ENCODE measurements around the gene CYP11A1.

CYP11A1 gene

GRCh38 chr15:74290645-74291044 is 76.8 kb downstream of the CYP11A1 start:
- H3K4me3 ChIP-seq (ENCODE audit: low read depth, low read length): no peak overlapping the region
- TF ChIP-seq CTCF (IDR thresholded peaks at IDR 0.05; ENCODE audit: low read depth, low read length, missing control alignments): no peak
- no peak for DNase-seq (ENCODE audit: low read depth)

GRCh38 chr15:74289671-74290070 is 77.8 kb downstream of the CYP11A1 start:
- no peak overlapping the region for H3K4me3 ChIP-seq (ENCODE audit: low read depth, low read length)
- no peak for TF ChIP-seq CTCF (IDR thresholded peaks at IDR 0.05; ENCODE audit: low read depth, low read length, missing control alignments)
- DNase-seq (ENCODE audit: low read depth): no peak
